ENCODE measurements around the gene PILRB.

- TF ChIP-seq EZH2phosphoT487 (IDR thresholded peaks at IDR 0.05; ENCODE audit: insufficient read depth, low read depth): no peak
- no peak for TF ChIP-seq EZH2 (IDR thresholded peaks at IDR 0.05; ENCODE audit: insufficient read depth, poor library complexity, severe bottlenecking)
Observed at GRCh38 chr7:100411101-100411500, 53.2 kb downstream of the PILRB start.
